Thoracic aorta (tissue), 2 donors: ENCODE measurements around the gene LCE2D. TPM values are rescaled to one million over a fixed set of nuclear protein-coding genes. Genes with fewer than 3 reads are reported as not detected.
"Not testable (repeated sequence)": the region's sequence is repeated elsewhere in the genome, so short reads cannot be mapped to it uniquely, and the experiment has no call there.

Source experiments
- ATAC-seq: fragments of 150-250 bp; one replicate; pipeline ENCODE4 v1.8.0; 2017; ENCODE audit warnings: low read depth; ENCODE audit not compliant: insufficient number of reproducible peaks, low FRiP score
- DNase-seq: peaks from one replicate; pipeline ENCODE4 v3.0.0-alpha.2; 2020; ENCODE audit warnings: low spot score
- H3K27ac ChIP-seq, 2 donors: fragments of 200-600 bp; sonication (generic); 1 replicate in 1 of 2; 2 replicates in 1 of 2; pipeline ENCODE4 v1.5.1; 2016; ENCODE audit warnings: mild to moderate bottlenecking in 2 of 2, moderate library complexity in 2 of 2
- H3K27me3 ChIP-seq: fragments of 200-600 bp; sonication (generic); replicated peaks from 2 replicates; pipeline ENCODE4 v1.6.0; 2016; ENCODE audit warnings: mild to moderate bottlenecking; ENCODE audit not compliant: insufficient read depth
- H3K36me3 ChIP-seq: fragments of 200-600 bp; sonication (generic); one replicate; pipeline ENCODE4 v1.5.1; 2016
- H3K4me1 ChIP-seq, 2 donors: fragments of 200-600 bp; sonication (generic); 1 replicate in 1 of 2; 2 replicates in 1 of 2; pipeline versions ENCODE4 v1.5.1 to v1.6.0; 2016; ENCODE audit warnings: low read depth in 2 of 2, mild to moderate bottlenecking in 1 of 2; ENCODE audit not compliant: control insufficient read depth in 1 of 2
- H3K4me3 ChIP-seq: fragments of 200-600 bp; sonication (generic); 2 replicates; pipeline ENCODE4 v1.5.1; 2016; ENCODE audit warnings: mild to moderate bottlenecking
- H3K9me3 ChIP-seq: fragments of 200-600 bp; sonication (generic); 2 replicates; pipeline ENCODE4 v1.5.1; 2016
- total RNA-seq, 2 donors: library from RNA; depleted of rRNA; stranded (reverse); fragments of >200 nt; gene quantifications; one replicate each; pipeline versions ENCODE4 v1.1.0 to v1.2.3, GENCODE V29; 2016
- TF ChIP-seq, protein P1 (sequence below): fragments of 200-600 bp; sonication (generic); IDR thresholded peaks from one replicate; pipeline ENCODE4 v1.5.1; 2019; ENCODE audit warnings: antibody characterized with exemption

LCE2D gene
- total RNA-seq, 2 donors from 2014 or later, result not detected

DNA sequence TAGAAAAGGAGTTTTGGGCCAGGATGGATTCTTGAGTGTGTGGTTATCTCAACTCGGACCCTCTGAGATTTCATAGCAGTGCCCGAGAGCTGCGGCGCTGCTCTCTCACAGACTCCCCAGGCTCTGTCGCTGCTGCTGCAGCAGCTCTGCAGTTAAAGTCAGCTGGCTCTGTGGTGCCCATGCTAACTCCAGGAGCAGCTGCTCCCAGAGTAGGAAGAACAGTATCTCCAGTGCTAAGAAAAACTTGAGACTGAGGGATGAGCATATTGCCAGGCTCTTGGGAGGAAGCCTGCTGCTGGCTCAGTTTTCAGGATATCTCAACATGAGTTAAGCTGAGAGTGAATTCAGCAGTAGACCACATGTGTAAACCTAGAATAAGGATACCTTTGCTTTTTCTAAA lies 4.5 kb downstream of the LCE2D start:
- Histone ChIP-seq H3K4me3 (no peak overlapping the region), H3K27ac (no peak overlapping the region), H3K27me3 (no peaks in the 10 kb centered on the region), H3K9me3 (no peaks in the 10 kb centered on the region), H3K36me3 (no peaks in the 10 kb centered on the region), H3K4me1 (no peaks in the 10 kb centered on the region)
- no peak for ATAC-seq
- no peak for DNase-seq
- TF ChIP-seq, protein P1, sequence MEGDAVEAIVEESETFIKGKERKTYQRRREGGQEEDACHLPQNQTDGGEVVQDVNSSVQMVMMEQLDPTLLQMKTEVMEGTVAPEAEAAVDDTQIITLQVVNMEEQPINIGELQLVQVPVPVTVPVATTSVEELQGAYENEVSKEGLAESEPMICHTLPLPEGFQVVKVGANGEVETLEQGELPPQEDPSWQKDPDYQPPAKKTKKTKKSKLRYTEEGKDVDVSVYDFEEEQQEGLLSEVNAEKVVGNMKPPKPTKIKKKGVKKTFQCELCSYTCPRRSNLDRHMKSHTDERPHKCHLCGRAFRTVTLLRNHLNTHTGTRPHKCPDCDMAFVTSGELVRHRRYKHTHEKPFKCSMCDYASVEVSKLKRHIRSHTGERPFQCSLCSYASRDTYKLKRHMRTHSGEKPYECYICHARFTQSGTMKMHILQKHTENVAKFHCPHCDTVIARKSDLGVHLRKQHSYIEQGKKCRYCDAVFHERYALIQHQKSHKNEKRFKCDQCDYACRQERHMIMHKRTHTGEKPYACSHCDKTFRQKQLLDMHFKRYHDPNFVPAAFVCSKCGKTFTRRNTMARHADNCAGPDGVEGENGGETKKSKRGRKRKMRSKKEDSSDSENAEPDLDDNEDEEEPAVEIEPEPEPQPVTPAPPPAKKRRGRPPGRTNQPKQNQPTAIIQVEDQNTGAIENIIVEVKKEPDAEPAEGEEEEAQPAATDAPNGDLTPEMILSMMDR, result no peak

DNA sequence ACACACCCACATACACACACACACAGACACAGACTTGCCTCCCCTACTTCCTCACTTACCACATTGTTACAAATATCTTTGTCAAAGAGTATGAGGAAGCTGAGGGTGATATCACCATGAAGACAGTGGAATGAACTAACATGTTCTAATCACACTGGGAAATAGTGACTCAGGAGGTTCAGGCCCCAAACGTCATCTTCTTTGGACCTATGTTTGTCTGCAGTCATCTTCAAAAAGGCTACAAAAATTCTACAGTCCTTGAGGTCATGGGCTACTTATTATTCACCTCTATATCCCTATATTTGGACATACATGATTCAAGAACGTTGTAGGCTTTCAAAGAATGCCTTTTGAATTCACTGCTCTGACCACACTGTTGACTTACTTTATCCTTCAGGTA lies 9.8 kb downstream of the LCE2D start:
- H3K4me3 ChIP-seq, result no peak overlapping the region
- H3K36me3 ChIP-seq, result no peaks in the 10 kb centered on the region
- DNase-seq (no peak), ATAC-seq (no peak)
- no peaks in the 10 kb centered on the region for H3K27me3 ChIP-seq
- TF ChIP-seq, protein P1, result no peak
- no peak overlapping the region for H3K27ac ChIP-seq
- no peaks in the 10 kb centered on the region for H3K9me3 ChIP-seq
- no peaks in the 10 kb centered on the region for H3K4me1 ChIP-seq

DNA sequence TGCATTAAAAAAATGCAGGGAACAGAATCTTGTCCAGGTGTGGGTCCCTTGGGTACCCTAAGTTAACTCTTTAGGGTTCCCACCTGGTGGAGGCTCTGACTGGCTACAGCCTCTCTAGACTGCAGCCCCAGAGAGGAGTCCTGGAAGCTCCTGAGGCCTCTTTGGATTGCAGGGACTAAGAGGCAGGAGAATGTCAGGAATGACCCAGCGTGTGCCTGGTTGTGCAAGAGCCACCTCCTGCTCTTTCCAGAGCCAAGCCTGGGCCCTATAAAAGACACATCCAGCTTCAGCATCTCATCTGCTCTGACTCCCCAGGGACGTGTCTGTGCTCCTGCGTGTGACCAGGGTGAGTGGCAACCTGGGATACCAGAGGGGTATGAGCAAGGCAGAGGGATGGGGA lies 11.8 kb downstream of the LCE2D start, which contains the start of gene LCE2C:
Gene LCE2C (plus strand): TSS at position 297 of the 400 bp plus-strand sequence. CDS start 737 bp downstream, outside the sequence.
- not testable (repeated sequence) for H3K36me3 ChIP-seq

DNA sequence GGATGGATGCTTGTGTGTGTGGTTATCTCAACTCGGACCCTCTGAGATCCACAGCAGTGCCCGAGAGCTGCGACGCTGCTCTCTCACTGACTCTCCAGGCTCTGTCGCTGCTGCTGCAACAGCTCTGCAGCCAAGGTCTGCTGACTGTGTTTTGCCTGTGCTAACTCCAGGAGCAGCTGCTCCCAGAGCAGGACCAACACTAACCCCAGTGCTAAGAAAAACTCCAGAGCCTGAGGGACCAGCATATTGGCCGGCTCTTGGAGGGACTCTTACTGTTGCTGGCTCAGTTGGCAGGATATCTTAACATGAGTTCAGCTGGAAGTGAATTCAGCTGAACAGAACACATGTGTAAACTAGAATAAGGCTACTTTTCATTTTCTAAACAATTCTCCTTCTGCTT lies 16.3 kb downstream of the LCE2D start:
- H3K27me3 ChIP-seq, result no peaks in the 10 kb centered on the region
- H3K4me1 ChIP-seq, result no peaks in the 10 kb centered on the region
- no peak overlapping the region for H3K27ac ChIP-seq
- TF ChIP-seq, protein P1, result no peak
- no peak for ATAC-seq
- no peak overlapping the region for H3K4me3 ChIP-seq
- no peaks in the 10 kb centered on the region for H3K9me3 ChIP-seq
- no peak for DNase-seq
- H3K36me3 ChIP-seq, result no peaks in the 10 kb centered on the region

More for the DNA sequence above, 11.8 kb downstream of the LCE2D start, which contains the start of gene LCE2C:
- H3K4me3 ChIP-seq, H3K27me3 ChIP-seq, DNase-seq, H3K9me3 ChIP-seq, H3K4me1 ChIP-seq, H3K27ac ChIP-seq, ATAC-seq: not testable (repeated sequence)

DNA sequence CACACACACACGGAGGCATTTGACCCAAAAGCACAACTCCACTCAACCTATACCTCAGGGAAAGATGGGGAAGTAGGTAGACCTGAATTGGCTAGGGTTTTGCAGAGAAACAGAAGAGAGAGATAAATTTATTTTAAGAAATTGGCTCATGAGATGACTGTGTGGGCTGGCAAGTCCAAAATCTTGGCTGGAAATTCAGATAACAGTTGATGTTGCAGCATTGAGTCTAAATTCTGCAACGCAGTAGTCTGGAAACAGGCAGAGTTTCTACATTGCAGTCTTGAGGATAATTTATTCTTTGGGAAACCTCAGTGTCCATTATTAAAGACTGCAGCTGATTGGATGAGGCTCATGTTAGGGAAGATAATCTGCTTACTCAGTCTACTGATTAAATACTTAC lies 18.4 kb downstream of the LCE2D start:
- no peak for DNase-seq
- Histone ChIP-seq H3K36me3 (no peaks in the 10 kb centered on the region), H3K9me3 (no peaks in the 10 kb centered on the region), H3K4me1 (no peaks in the 10 kb centered on the region), H3K27ac (no peak overlapping the region), H3K27me3 (no peaks in the 10 kb centered on the region), H3K4me3 (no peak overlapping the region)
- TF ChIP-seq, protein P1, result no peak
- no peak for ATAC-seq

DNA sequence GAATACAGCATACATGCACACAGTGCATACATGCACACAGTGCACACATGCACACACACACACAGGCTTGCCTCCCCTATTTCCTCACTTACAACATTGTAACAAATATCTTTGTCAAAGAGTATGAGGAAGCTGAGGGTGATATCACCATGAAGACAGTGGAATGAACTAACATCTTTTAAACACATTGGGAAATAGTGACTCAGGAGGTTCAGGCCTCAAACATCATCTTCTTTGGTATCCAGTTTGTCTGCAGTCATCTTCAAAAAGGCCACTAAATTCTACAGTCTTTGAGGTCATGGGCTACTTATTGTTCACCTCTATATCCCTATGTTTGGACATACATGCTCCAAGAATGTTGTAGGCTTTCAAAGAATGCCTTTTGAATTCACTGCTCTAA lies 20.7 kb downstream of the LCE2D start:
- Histone ChIP-seq H3K27ac (no peak overlapping the region), H3K27me3 (no peaks in the 10 kb centered on the region), H3K4me3 (no peak overlapping the region), H3K9me3 (no peaks in the 10 kb centered on the region), H3K4me1 (no peaks in the 10 kb centered on the region), H3K36me3 (no peaks in the 10 kb centered on the region)
- DNase-seq (no peak), ATAC-seq (no peak)
- TF ChIP-seq, protein P1, result no peak

DNA sequence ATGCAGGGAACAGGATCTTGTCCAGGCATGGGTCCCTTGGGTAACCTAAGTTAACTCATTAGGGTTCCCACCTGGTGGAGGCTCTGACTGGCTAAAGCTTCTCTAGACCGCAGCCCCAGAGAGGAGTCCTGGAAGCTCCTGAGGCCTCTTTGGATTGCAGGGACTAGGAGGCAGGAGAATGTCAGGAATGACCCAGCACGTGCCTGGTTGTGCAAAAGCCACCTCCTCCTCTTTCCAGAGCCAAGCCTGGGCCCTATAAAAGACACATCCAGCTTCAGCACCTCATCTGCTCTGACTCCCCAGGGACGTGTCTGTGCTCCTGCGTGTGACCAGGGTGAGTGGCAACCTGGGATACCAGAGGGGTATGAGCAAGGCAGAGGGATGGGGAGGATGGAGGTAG lies 22.6 kb downstream of the LCE2D start, which contains the start of gene LCE2B:
Gene LCE2B (plus strand): TSS at position 301 of the 400 bp plus-strand sequence. CDS start 721 bp downstream, outside the sequence.
- H3K27me3 ChIP-seq, H3K9me3 ChIP-seq, DNase-seq, H3K4me3 ChIP-seq, ATAC-seq, H3K36me3 ChIP-seq, H3K27ac ChIP-seq, H3K4me1 ChIP-seq: not testable (repeated sequence)
